ENCODE results near the gene LONP1. TPM values are rescaled to one million over a fixed set of nuclear protein-coding genes. Genes with fewer than 3 reads are reported as not detected.
A peak's percentile ranks its signal among the peaks of the same experiment; 100 is the strongest.

LONP1 gene
- polyA plus RNA-seq, 2 of the 4 experiments (the other 2 are of a cell fraction), result 42.7 to 68.9 TPM

DNA sequence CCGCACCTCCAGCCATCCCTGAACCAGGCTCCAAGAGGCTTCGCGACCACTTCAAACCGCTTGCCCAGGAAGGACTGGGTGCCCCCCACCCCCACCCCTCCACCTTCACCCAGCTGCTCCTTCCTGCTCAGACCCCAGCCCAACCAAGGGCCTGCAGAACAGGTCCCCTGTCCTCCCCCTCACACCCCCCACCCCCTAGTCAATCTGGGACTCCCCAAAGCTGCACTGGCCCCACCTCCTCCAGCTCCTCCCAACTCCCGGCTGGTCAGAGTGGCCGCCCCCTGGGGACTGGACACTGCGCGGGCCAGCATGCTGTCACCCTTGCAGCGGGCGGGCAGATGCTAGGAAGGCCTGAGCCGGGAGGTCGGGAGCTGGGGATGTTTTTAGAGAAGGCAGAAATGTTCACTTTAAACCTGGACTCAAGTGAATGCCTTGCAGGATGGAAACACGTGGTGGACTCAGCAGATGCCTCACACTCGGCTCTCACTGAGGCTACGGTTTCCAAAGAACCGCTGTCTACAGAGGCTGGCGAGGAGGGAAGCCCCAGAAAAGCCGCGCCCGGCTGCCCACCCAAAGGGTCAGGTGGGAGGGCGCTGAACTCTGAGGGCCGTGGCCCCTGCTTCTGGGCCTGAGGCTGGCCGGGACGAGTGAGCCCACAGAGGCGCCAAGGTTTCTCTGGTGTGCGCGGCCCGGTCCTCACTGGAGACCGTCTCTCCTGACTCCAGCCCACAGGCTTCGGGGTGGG, 21.9 kb downstream of the LONP1 start:
- Histone ChIP-seq H3K4me3 (no peak overlapping the region), H3K4me1 (no peaks in the 10 kb centered on the region), H3K9me3 (no peaks in the 10 kb centered on the region), H3K4me2 (no peak overlapping the region), H3K27ac (no peak overlapping the region)
- POLR2A ChIA-PET, result interaction anchor here (1.2 to 1.3 kb wide), 2 partner anchors 8 to 10 kb away, joined by 3 read pairs; no protein-coding TSS in a partner anchor
- WGBS (ENCODE audit: missing lambda C conversion rate), result 87% methylated on average over 20 of the region's 30 CpGs
- TF ChIP-seq EHF (CRISPR knock-in tag; IDR thresholded peaks at IDR 0.05) (no peak), CEBPB (IDR thresholded peaks at IDR 0.05) (no peak), KDM1A (IDR thresholded peaks at IDR 0.05; ENCODE audit: low read depth) (no peak), HOXA7 (CRISPR knock-in tag; IDR thresholded peaks at IDR 0.05) (no peak), MAZ (IDR thresholded peaks at IDR 0.05; ENCODE audit: borderline replicate concordance, low read depth, low read length) (no peak), POLR2A (IDR thresholded peaks at IDR 0.05; ENCODE audit: low read length) (no peak), RCOR1 (IDR thresholded peaks at IDR 0.05; ENCODE audit: low read depth, low read length) (no peak)
- TF ChIP-seq, protein P1, sequence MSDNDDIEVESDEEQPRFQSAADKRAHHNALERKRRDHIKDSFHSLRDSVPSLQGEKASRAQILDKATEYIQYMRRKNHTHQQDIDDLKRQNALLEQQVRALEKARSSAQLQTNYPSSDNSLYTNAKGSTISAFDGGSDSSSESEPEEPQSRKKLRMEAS (IDR thresholded peaks at IDR 0.05), result no peak
- FAIRE-seq, result no peak
- CTCF ChIA-PET, result interaction anchor here (0.7 to 1.5 kb wide), 2 partner anchors 9 to 13 kb away, joined by 3 to 5 read pairs; no protein-coding TSS in a partner anchor
- DNase-seq (ENCODE audit: low read depth in 1 of 2, low spot score in 1 of 2), result no peak
- peak; percentile 6 to 7; a peak in 3 of 6 replicates for ATAC-seq

DNA sequence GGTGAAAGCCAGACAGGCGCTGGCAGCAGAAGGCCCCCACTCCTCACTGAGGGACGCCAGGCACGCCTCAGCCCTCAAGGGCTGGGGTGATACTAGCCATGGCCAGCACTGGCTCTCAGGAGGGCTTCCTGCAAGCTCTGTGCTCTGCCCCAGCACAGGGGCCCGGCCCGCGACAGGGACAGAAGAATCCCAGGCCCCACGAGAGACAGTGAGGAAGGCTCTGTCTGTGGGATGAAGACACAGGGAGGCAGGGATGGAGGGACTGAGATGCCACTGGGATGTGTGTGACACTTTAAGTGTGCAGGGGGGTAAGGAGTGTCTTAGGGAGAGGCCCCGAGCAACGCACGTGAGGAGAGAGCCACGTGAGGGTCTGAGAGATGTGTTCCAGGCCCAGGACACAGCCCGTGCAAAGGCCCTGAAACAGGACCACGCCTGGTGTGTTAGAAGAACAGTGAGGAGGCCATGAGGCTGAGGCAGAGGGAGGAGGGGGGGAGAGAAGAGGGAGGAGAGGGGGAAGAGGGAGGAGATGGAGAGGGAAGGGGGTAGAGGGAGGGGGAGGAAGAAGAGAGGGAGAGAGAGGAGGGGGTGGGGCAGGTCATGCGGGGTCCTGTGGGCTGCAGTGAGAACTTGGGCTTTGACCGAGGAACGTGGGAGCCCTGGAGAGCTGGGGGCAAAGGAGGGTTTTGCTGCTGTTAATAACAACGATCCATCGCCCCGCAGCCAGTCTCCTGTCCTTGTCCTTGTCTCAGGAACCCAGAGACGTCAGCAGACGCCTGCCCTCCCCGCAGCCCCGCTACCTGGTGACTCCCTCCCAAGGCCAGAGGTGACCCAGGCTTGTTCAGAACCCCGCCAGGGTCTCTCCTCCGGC, 22.7 kb downstream of the LONP1 start:
- no peak overlapping the region for H3K4me2 ChIP-seq
- POLR2A ChIA-PET, result interaction anchor here (1.3 kb wide), 1 partner anchor 8 kb away, joined by 3 read pairs; no protein-coding TSS in a partner anchor
- no peaks in the 10 kb centered on the region for H3K9me3 ChIP-seq
- no peak for DNase-seq (ENCODE audit: low read depth in 1 of 2, low spot score in 1 of 2)
- H3K4me1 ChIP-seq, result peaks cover 7% of the 10 kb centered on the region; the same call in 2 of the 3 replicates
- no peak for FAIRE-seq
- TF ChIP-seq, protein P2, sequence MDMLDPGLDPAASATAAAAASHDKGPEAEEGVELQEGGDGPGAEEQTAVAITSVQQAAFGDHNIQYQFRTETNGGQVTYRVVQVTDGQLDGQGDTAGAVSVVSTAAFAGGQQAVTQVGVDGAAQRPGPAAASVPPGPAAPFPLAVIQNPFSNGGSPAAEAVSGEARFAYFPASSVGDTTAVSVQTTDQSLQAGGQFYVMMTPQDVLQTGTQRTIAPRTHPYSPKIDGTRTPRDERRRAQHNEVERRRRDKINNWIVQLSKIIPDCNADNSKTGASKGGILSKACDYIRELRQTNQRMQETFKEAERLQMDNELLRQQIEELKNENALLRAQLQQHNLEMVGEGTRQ (IDR thresholded peaks at IDR 0.05), result no peak
- no peak for TF ChIP-seq RNF2 (IDR thresholded peaks at IDR 0.05; ENCODE audit: borderline replicate concordance, low read depth)
- TF ChIP-seq, protein P3, sequence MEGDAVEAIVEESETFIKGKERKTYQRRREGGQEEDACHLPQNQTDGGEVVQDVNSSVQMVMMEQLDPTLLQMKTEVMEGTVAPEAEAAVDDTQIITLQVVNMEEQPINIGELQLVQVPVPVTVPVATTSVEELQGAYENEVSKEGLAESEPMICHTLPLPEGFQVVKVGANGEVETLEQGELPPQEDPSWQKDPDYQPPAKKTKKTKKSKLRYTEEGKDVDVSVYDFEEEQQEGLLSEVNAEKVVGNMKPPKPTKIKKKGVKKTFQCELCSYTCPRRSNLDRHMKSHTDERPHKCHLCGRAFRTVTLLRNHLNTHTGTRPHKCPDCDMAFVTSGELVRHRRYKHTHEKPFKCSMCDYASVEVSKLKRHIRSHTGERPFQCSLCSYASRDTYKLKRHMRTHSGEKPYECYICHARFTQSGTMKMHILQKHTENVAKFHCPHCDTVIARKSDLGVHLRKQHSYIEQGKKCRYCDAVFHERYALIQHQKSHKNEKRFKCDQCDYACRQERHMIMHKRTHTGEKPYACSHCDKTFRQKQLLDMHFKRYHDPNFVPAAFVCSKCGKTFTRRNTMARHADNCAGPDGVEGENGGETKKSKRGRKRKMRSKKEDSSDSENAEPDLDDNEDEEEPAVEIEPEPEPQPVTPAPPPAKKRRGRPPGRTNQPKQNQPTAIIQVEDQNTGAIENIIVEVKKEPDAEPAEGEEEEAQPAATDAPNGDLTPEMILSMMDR (IDR thresholded peaks at IDR 0.05), result no peak
- TF ChIP-seq TFCP2L1 (CRISPR knock-in tag; IDR thresholded peaks at IDR 0.05), result no peak
- TF ChIP-seq RARB (CRISPR knock-in tag; IDR thresholded peaks at IDR 0.05), result no peak
- TF ChIP-seq, protein P4, sequence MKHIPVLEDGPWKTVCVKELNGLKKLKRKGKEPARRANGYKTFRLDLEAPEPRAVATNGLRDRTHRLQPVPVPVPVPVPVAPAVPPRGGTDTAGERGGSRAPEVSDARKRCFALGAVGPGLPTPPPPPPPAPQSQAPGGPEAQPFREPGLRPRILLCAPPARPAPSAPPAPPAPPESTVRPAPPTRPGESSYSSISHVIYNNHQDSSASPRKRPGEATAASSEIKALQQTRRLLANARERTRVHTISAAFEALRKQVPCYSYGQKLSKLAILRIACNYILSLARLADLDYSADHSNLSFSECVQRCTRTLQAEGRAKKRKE (CRISPR knock-in tag; IDR thresholded peaks at IDR 0.05; ENCODE audit: low read depth), result no peak
- TF ChIP-seq ZSCAN20 (CRISPR knock-in tag; IDR thresholded peaks at IDR 0.05), result no peak
- TF ChIP-seq EP300 (IDR thresholded peaks at IDR 0.05), result no peak
- TF ChIP-seq KDM5A (IDR thresholded peaks at IDR 0.05), result no peak
- TF ChIP-seq ZC3H11A (IDR thresholded peaks at IDR 0.05), result no peak
- TF ChIP-seq CHD2 (IDR thresholded peaks at IDR 0.05; ENCODE audit: low read length, partially characterized antibody), result no peak
- TF ChIP-seq, protein P5, sequence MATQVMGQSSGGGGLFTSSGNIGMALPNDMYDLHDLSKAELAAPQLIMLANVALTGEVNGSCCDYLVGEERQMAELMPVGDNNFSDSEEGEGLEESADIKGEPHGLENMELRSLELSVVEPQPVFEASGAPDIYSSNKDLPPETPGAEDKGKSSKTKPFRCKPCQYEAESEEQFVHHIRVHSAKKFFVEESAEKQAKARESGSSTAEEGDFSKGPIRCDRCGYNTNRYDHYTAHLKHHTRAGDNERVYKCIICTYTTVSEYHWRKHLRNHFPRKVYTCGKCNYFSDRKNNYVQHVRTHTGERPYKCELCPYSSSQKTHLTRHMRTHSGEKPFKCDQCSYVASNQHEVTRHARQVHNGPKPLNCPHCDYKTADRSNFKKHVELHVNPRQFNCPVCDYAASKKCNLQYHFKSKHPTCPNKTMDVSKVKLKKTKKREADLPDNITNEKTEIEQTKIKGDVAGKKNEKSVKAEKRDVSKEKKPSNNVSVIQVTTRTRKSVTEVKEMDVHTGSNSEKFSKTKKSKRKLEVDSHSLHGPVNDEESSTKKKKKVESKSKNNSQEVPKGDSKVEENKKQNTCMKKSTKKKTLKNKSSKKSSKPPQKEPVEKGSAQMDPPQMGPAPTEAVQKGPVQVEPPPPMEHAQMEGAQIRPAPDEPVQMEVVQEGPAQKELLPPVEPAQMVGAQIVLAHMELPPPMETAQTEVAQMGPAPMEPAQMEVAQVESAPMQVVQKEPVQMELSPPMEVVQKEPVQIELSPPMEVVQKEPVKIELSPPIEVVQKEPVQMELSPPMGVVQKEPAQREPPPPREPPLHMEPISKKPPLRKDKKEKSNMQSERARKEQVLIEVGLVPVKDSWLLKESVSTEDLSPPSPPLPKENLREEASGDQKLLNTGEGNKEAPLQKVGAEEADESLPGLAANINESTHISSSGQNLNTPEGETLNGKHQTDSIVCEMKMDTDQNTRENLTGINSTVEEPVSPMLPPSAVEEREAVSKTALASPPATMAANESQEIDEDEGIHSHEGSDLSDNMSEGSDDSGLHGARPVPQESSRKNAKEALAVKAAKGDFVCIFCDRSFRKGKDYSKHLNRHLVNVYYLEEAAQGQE (IDR thresholded peaks at IDR 0.05), result no peak
- no peak for TF ChIP-seq RAD21 (conservative IDR thresholded peaks at IDR 0.05 in 1 of 2, IDR thresholded peaks at IDR 0.05 in 1 of 2)
- no peak for TF ChIP-seq POLR2A (IDR thresholded peaks at IDR 0.05; ENCODE audit: low read length)
- TF ChIP-seq, protein P6, sequence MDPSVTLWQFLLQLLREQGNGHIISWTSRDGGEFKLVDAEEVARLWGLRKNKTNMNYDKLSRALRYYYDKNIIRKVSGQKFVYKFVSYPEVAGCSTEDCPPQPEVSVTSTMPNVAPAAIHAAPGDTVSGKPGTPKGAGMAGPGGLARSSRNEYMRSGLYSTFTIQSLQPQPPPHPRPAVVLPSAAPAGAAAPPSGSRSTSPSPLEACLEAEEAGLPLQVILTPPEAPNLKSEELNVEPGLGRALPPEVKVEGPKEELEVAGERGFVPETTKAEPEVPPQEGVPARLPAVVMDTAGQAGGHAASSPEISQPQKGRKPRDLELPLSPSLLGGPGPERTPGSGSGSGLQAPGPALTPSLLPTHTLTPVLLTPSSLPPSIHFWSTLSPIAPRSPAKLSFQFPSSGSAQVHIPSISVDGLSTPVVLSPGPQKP (IDR thresholded peaks at IDR 0.05; ENCODE audit: low read depth, low read length), result no peak
- TF ChIP-seq NR3C1 (IDR thresholded peaks at IDR 0.05), result no peak
- H3K4me3 ChIP-seq, result no peak overlapping the region
- WGBS (ENCODE audit: missing lambda C conversion rate), result 85% methylated on average over 21 of the region's 25 CpGs
- CTCF ChIA-PET, result interaction anchor here (0.7 kb wide), 1 partner anchor 8 kb away, joined by 3 read pairs; no protein-coding TSS in a partner anchor
- ATAC-seq, result peak in 1 of 2 experiments; percentile 2; a peak in 2 of 6 replicates
- H3K27ac ChIP-seq, result no peak overlapping the region

Data from A549 (cell line).